HT-29 (cell line): ENCODE measurements around the gene NKAIN2. TPM values are rescaled to one million over a fixed set of nuclear protein-coding genes. Genes with fewer than 3 reads are reported as not detected.
"Not testable (repeated sequence)": the region's sequence is repeated elsewhere in the genome, so short reads cannot be mapped to it uniquely, and the experiment has no call there.

Experiments
- DNase-seq: peaks from one replicate; pipeline ENCODE4 v3.0.0-alpha.2; 2015; ENCODE audit warnings: low spot score
- total RNA-seq: library from RNA; depleted of rRNA; stranded (reverse); fragments of >200 nt; shearing (Covaris generic); gene quantifications from 2 replicates; pipeline ENCODE4 v1.2.3, GENCODE V29; 2014

Gene NKAIN2
- total RNA-seq, 1 experiment from 2014 or later: 0.13 TPM

GRCh38 chr6:124203101-124203811, 399.6 kb downstream of the NKAIN2 start:
- no peak for DNase-seq

- DNase-seq: no peak
Observed at GRCh38 chr6:124203812-124204167, 400.1 kb downstream of the NKAIN2 start.

- no peak for DNase-seq
Observed at GRCh38 chr6:124205921-124206320, 402.3 kb downstream of the NKAIN2 start.

DNA sequence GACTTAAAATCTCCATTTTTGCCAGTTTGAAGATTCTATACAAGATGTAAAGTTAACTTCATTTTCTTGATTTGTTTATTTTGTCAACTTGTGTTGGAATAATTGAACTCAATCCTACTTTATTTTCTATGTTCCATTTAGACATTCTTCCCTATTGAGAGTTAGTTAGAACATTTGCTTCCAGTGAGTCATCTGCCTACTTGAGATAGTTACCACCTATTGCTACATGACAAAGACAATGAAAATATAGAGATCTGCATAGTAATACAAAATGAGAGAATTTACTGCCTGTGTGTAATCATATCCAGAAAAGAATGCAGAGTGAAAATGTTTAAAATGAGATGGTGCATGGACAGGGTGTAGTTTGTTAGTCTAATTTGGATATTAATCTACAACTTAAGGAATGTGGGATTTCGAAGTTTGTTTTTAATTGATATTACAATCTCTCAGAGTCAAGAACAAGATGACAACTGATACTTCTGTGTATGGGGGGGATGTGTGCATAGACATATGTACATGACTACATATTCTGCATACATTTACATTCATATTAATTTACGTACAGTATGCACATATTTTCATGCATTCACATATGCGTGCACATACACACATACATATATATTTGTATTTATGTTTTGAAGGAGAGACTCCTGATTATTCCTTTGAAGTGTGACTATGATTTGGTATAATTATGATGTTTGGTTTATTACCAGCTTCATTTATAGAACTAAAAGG, 420.1 kb downstream of the NKAIN2 start:
- no peak for DNase-seq

DNA sequence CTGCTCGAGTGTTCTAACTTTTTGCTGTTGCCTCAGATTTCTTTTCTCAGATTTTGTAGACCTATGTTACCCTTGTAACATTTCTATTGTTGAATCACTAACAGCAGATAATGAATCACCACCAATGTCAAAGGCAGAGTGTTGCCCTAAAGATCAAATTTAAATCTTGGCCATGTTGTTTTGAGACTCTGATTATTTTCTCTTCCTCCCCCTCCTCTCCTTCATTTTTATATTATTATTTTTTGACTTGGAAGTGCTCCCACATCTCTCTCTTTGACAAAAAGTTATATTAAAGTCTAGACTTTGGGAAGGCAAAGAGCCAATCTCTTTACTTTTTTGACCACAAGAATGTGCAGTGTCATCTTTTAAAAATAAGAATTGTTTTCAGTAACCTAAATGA, 422.7 kb downstream of the NKAIN2 start:
- DNase-seq: no peak

- no peak for DNase-seq
Observed at GRCh38 chr6:124233221-124233620, 429.6 kb downstream of the NKAIN2 start.

- no peak for DNase-seq
Observed at GRCh38 chr6:124234801-124235200, 431.1 kb downstream of the NKAIN2 start.

GRCh38 chr6:124237911-124238310, 434.2 kb downstream of the NKAIN2 start:
- DNase-seq: no peak

DNA sequence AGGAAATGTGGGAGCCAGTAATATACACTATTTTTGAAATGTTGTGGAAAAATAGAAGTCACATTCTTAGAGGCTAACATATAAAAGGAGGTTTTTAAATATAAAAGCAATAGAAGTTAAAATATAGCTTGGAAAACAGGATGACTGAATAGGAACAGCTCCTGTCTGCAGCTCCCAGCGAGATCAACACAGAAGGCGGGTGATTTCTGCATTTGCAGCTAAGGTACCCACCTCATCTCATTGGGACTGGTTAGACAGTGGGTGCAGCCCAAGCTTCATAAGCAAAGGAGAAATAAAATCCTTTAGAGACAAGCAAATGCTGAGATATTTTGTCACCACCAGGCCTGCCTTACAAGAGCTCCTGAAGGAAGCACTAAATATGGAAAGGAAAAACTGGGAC, 434.7 kb downstream of the NKAIN2 start:
- not testable (repeated sequence) for DNase-seq

GRCh38 chr6:124254941-124255685, 451.4 kb downstream of the NKAIN2 start:
- no peak for DNase-seq

- DNase-seq: no peak
Observed at GRCh38 chr6:124260337-124260736, 456.7 kb downstream of the NKAIN2 start.

- no peak for DNase-seq
Observed at GRCh38 chr6:124269733-124270132, 466.1 kb downstream of the NKAIN2 start.

DNA sequence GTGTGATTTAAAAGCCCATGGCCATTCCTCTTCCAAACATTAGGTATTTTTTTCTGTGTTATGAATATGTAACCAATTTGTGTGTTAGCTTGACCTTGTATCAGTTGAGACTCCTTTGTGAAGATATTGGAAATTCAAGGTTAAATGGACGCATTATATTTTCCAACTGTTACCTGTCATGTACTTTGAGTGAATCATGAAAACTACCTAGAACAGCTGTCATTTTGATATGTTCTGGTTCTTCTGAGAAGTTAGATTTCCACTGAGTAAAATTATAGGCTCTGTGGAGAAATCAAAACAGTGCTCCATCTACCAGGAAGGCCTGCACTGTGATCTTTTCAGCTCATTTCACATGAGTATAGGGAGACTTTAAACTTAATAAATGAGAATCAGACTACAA, 470.0 kb downstream of the NKAIN2 start:
- no peak for DNase-seq

GRCh38 chr6:124282541-124282940, 478.9 kb downstream of the NKAIN2 start:
- DNase-seq: no peak

- no peak for DNase-seq
Observed at GRCh38 chr6:124283486-124283885, 479.8 kb downstream of the NKAIN2 start.

- DNase-seq: no peak
Observed at GRCh38 chr6:124285146-124285545, 481.5 kb downstream of the NKAIN2 start.

DNA sequence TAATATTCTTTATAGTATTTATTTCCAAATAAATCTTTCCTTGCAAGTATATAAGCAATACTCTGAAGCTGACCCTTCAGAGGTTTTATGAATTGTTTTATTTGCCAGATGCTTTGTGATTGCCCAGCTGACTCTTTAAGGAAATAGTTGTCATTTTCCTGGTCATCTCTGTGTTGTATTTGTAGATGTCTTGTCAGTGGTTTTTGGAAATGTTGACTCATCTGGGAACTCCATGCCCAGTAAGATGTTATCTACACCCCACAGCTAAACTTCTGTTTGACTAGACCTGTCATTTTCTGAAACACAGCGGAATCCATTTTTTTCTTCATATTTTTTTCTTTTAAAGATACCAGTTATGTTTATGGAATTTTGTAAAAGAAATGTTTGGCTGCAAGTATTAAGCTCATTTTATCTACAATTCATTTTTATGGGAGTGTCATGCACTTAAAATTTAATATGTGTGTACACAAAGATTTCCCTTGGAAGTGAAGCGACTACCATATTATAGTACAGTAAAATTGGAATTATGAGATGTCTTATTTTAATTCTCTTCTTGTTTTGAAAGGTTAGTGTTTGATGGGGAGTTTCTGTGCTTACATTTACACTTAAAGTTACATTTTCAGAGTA, 491.0 kb downstream of the NKAIN2 start:
- no peak for DNase-seq

DNA sequence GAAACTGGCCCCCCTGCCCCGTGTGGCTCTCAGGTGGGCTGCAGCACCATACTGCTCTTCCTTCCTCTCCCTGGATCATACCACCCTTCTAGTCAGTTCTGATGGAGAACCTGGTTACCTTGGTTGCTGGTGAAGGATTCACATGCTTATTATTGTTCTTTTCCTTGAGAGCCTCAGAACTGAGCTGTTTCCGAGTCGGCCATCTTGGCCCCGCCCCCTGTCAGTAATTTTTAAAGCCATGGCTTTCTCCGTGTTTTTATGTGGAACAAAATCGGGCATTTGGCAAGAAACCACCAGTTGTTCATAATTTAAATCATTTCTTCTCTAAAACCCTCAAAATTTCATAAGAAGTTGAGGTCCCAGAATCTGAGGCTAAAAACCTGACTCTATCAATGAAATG, 493.8 kb downstream of the NKAIN2 start:
- no peak for DNase-seq

DNA sequence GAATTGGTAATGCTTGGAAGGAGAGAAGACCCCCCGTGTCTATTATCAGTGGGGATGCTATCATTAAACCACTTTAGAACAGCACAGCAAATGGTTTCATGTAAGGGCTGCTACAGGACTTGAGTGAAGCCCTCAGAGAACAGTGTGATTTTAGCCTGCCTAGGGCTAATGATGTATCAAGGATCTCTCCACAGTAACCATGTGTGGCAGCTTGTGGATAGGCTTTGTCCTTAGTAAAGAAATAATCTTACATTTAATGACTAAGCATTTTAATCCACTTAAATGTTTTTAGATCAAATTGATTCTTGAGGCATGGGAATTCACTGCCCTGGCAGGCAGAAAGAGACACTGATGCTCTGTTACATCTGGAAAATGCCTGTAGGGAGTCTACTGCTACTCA, 495.1 kb downstream of the NKAIN2 start:
- DNase-seq: no peak

- not testable (repeated sequence) for DNase-seq
Observed at GRCh38 chr6:124300907-124301306, 497.2 kb downstream of the NKAIN2 start.

DNA sequence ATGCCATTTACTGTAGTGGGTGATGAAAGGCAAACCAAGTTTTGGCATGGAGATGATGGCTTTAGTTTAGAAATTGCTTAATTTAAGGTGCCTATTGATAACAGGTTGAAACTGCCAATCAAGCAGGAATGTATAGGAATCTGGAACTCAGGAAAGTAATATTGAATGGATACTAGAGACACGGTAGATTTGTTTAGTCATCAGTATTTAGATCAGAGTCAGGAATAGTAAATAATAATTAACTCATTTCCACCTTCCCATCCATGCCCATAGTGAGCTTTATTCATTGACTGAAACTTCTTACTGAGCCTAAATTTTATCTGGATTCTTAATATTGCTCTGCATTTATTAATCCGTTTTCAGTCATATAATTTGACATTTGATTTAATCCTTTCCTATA, 500.3 kb downstream of the NKAIN2 start:
- no peak for DNase-seq

DNA sequence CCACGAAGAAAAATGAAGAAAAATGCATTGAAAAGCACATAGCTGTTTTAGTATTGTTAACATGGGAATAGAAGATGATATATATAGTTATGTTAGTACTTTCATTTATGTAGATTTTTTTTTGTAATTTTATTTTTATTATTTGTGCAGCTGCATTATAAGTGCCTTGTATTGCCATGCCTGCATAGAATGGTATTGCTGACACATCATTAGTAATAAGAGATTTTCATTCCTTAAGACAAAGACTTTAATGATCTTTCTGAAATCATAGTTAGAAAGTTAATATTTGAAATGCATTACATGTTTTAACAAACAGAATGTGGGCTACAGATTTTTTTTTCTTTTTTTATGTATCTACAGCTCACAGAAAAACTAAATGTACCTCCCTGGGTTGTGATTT, 506.5 kb downstream of the NKAIN2 start:
- DNase-seq: no peak
